Measurements from ENCODE around the gene HPCAL4. TPM values are rescaled to one million over a fixed set of nuclear protein-coding genes. Genes with fewer than 3 reads are reported as not detected.
A peak's percentile ranks its signal among the peaks of the same experiment; 100 is the strongest.

The HPCAL4 gene
- polyA plus RNA-seq, 1 donor from 2014 or later, result 0.29 TPM

GRCh38 chr1:39692152-39693074, 1.2 kb upstream of the HPCAL4 start:
- peaks cover 48% of the 10 kb centered on the region for H3K27me3 Mint-ChIP-seq
- H3K4me3 Mint-ChIP-seq, result peak overlapping the region; percentile 44 to 62 (median 52)
- H3K27ac Mint-ChIP-seq, result no peak overlapping the region
- no peaks in the 10 kb centered on the region for H3K9me3 Mint-ChIP-seq
- peaks cover 0 to 7% (median 0%) of the 10 kb centered on the region in 3 donors for H3K4me1 Mint-ChIP-seq
- H3K36me3 Mint-ChIP-seq, result no peaks in the 10 kb centered on the region

DNA sequence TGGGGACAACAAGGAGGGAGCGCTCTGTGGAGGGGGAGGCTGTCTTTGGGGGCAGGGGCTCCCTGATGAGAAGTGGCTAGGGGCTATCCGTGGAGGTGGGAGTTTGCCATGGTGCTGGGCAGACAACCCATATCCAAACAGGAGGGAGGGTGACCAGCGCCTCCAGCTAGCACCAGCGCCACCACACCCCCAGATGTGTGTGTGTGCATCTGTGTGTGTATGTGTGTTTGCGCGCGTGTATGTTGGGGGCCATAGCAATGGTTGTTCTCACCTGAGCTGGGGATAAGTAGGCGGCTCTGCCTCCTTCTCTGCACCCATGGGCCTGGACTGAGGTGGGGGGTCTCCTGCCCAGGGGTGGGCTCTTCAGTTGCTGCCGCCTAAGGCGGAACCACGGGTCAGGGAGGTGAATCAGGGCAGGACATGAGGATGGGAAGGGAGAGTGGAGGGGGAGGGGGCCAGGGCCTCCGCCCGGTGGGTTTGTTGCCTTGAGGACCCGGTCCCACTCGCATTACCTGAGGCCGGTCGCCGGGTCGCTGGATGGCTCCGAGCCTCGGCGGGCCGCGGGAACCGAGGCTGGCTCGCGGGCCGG, 345 bp downstream of the HPCAL4 start:
- Mint-ChIP-seq H3K9me3 (no peaks in the 10 kb centered on the region), H3K27ac (no peak overlapping the region), H3K36me3 (no peaks in the 10 kb centered on the region), H3K4me3 (peak overlapping the region in 3 of 4 donors; percentile 62 to 89 (median 67)), H3K27me3 (peaks cover 56% of the 10 kb centered on the region), H3K4me1 (peaks cover 0 to 7% (median 0%) of the 10 kb centered on the region in 3 donors)

- Mint-ChIP-seq H3K4me1 (peaks cover 0 to 7% (median 0%) of the 10 kb centered on the region in 3 donors), H3K9me3 (no peaks in the 10 kb centered on the region), H3K36me3 (no peaks in the 10 kb centered on the region), H3K27ac (no peak overlapping the region), H3K27me3 (peaks cover 55% of the 10 kb centered on the region), H3K4me3 (peak overlapping the region in 3 of 4 donors; percentile 8 to 14 (median 9))
Observed at GRCh38 chr1:39690225-39690624, 1.0 kb downstream of the HPCAL4 start.

DNA sequence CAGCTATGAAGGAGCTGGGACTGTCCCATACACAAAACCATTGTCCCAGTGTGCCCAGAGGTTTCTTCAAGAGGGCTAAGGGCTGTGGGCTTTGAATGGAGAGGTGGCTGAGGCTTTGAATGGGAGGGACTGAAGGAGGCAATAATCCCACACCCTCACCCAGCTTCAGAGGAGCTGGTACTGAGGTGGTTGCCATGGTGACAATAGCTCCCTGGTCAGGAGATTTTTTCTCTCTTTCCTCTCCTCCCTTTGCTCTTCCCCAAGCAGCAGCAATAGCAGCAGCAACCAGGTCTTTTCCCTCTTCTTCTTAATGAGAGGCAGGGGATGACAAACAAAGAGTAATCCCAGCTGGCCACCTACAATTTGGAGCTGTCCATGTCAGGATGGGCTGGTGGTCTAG, 1.6 kb downstream of the HPCAL4 start:
- H3K4me3 Mint-ChIP-seq, result no peak overlapping the region
- no peaks in the 10 kb centered on the region for H3K36me3 Mint-ChIP-seq
- H3K9me3 Mint-ChIP-seq, result no peaks in the 10 kb centered on the region
- H3K27me3 Mint-ChIP-seq, result peaks cover 57% of the 10 kb centered on the region
- H3K27ac Mint-ChIP-seq, result no peak overlapping the region
- peaks cover 0 to 9% (median 0%) of the 10 kb centered on the region in 3 donors for H3K4me1 Mint-ChIP-seq

GRCh38 chr1:39689214-39689613, 2.0 kb downstream of the HPCAL4 start:
- Mint-ChIP-seq H3K27ac (no peak overlapping the region), H3K27me3 (peaks cover 59% of the 10 kb centered on the region), H3K4me3 (no peak overlapping the region), H3K9me3 (no peaks in the 10 kb centered on the region), H3K4me1 (peaks cover 0 to 9% (median 0%) of the 10 kb centered on the region in 3 donors), H3K36me3 (no peaks in the 10 kb centered on the region)

DNA sequence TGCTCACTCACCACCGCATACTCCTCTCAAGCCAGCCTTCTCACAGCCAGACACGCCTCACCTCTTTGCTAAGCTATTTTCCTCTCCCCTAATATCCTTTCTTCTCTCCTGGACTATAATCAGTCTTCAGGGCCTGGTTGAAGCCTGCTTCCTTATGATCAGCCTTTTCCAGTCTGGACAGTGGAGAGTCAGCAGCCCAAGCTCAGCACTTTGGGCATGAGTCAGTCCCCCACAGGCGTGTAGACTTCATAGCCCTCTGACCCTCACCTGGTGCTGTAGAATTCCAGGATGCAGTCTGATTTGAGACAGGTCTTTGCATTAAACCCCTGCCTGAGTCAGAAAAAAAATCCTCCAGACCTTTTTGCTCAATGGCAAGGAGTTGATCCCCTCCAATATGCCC, 2.5 kb downstream of the HPCAL4 start:
- Mint-ChIP-seq H3K4me1 (peaks cover 0 to 9% (median 0%) of the 10 kb centered on the region in 3 donors), H3K27ac (no peak overlapping the region), H3K4me3 (no peak overlapping the region), H3K27me3 (peaks cover 59% of the 10 kb centered on the region), H3K9me3 (no peaks in the 10 kb centered on the region), H3K36me3 (no peaks in the 10 kb centered on the region)

DNA sequence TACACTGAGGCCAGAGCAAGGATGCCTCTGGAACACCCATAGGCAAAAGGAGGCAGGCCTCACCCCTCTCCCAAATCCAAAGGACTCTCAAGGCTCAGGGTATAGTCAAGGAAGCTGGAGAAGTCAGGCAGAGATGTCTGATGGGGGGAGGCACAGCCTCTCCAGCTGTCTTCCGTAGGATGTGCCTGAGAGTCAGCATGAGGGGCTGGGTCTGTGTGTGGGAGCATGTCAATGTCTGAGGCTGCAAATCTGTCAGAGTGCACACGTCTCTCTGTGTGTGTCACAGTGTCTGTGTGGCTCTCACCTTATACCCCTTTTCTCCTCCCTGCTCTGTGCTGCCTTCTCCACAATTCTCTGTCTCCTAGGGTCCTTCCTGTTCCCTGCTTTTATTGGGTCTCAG, 4.0 kb downstream of the HPCAL4 start:
- Mint-ChIP-seq H3K27me3 (peaks cover 58% of the 10 kb centered on the region), H3K36me3 (no peaks in the 10 kb centered on the region), H3K9me3 (no peaks in the 10 kb centered on the region), H3K27ac (no peak overlapping the region), H3K4me3 (no peak overlapping the region), H3K4me1 (peaks cover 0 to 8% (median 0%) of the 10 kb centered on the region in 3 donors)

- Mint-ChIP-seq H3K27ac (no peak overlapping the region), H3K9me3 (peaks cover 0 to 2% (median 0%) of the 10 kb centered on the region in 3 donors), H3K27me3 (peaks cover 48% of the 10 kb centered on the region), H3K4me1 (peaks cover 0 to 2% (median 0%) of the 10 kb centered on the region in 3 donors), H3K4me3 (no peak overlapping the region), H3K36me3 (no peaks in the 10 kb centered on the region)
Observed at GRCh38 chr1:39685071-39685470, 6.2 kb downstream of the HPCAL4 start.

DNA sequence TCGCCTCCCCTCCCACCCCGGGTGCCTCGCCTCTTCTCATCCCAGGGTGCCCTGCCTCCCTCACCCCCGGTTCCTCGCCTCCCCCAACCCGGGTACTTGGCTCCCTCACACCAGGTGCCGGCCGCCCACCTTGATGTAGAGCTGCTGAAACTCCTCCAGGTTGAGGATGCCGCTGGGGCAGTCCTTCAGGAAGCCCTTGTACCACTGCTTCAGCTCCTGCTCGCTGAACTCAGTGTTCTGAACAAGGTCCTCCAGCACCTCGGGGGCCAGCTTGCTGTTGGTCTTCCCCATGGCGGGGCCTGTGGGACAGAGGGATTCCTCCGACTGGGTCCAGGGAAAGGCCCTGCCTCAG, 6.9 kb downstream of the HPCAL4 start:
- no peak overlapping the region for H3K4me3 Mint-ChIP-seq
- peaks cover 0 to 2% (median 0%) of the 10 kb centered on the region in 3 donors for H3K4me1 Mint-ChIP-seq
- H3K27ac Mint-ChIP-seq, result no peak overlapping the region
- peaks cover 0 to 2% (median 0%) of the 10 kb centered on the region in 3 donors for H3K9me3 Mint-ChIP-seq
- H3K27me3 Mint-ChIP-seq, result peaks cover 43% of the 10 kb centered on the region
- H3K36me3 Mint-ChIP-seq, result no peaks in the 10 kb centered on the region

DNA sequence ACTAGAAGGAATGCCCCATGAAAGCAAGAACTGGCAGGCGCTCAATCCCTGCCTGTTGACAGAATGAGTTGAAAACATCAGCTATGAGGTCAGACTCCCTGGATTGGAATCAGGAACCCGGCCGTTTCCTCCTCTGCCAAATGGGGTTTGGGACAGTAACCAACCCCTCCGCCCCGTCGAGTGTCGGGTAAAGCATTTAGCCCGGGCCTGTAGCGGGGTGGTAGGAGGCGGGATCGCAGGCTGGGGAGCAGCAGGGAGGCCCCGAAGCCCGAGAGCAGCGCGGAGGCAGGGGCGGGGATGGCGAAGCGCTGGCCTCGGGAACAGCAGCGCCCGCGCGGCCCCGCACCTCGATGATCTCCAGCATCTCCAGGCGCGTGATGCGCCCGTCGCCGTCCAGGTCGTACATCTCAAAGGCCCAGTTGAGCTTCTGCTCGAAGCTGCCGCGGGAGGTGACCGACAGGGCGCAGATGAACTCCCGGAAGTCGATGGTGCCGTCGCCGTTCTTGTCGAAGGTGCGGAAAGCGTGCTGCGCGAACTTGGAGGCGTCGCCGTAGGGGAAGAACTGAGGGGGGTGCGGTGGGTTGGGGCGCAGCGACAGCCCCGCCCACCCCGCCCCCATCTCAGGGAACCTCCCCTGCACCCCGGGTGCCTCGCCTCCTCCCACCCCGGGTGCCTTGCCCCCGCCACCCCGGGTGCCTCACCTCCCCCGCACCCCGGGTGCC, 7.5 kb downstream of the HPCAL4 start:
- H3K27me3 Mint-ChIP-seq, result peaks cover 40% of the 10 kb centered on the region
- peaks cover 0 to 2% (median 0%) of the 10 kb centered on the region in 3 donors for H3K9me3 Mint-ChIP-seq
- H3K4me3 Mint-ChIP-seq, result no peak overlapping the region
- no peaks in the 10 kb centered on the region for H3K36me3 Mint-ChIP-seq
- H3K27ac Mint-ChIP-seq, result no peak overlapping the region
- H3K4me1 Mint-ChIP-seq, result peaks cover 0 to 2% (median 0%) of the 10 kb centered on the region in 3 donors

DNA sequence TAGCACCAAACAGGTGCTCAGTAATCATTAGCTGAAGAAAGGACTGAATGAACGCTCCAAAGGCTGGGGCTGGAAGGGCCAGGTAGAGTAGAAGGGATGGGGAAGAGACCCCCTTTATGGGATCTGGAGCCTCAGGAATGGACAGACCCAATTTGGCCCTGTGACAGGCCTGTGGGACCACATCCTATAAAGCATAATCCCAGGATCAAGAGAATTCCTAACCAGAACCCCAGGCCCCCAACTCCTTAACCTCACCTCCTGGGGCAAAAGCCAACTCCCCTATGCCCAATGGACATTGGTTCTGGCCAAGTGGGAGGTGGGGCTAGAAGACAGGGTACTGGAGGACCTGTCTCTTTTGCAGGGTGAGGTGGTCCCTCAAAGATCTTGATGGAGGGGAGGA, 9.2 kb downstream of the HPCAL4 start:
- Mint-ChIP-seq H3K27me3 (peaks cover 30% of the 10 kb centered on the region), H3K4me1 (peaks cover 0 to 2% (median 0%) of the 10 kb centered on the region in 3 donors), H3K9me3 (peaks cover 0 to 2% (median 0%) of the 10 kb centered on the region in 3 donors), H3K36me3 (no peaks in the 10 kb centered on the region), H3K27ac (no peak overlapping the region), H3K4me3 (no peak overlapping the region)

DNA sequence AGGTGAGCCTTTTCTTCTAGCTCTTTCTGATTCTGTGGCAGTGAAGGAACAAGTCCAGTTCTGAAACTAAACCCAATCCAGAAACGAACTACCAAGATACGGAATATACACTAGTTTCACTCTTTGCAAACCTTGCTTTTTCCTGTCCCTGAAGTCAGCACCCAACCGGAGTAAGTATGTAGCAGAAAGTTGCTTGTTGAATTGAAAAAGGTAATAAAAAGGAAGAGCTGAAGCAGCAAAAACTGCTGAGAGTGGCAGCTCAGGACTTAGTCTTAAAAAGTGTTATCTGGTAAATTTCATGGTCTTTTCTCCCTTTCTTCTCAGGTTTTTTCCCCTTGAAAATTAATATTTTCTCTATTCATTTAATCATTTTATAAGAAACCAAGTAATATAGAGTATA, 9.9 kb downstream of the HPCAL4 start:
- H3K27me3 Mint-ChIP-seq, result peaks cover 27% of the 10 kb centered on the region
- peaks cover 0 to 2% (median 0%) of the 10 kb centered on the region in 3 donors for H3K4me1 Mint-ChIP-seq
- peaks cover 0 to 2% (median 0%) of the 10 kb centered on the region in 3 donors for H3K9me3 Mint-ChIP-seq
- H3K4me3 Mint-ChIP-seq, result no peak overlapping the region
- H3K36me3 Mint-ChIP-seq, result no peaks in the 10 kb centered on the region
- H3K27ac Mint-ChIP-seq, result no peak overlapping the region

- no peak overlapping the region for H3K4me3 Mint-ChIP-seq
- no peaks in the 10 kb centered on the region for H3K36me3 Mint-ChIP-seq
- H3K9me3 Mint-ChIP-seq, result peaks cover 0 to 2% (median 0%) of the 10 kb centered on the region in 3 donors
- no peak overlapping the region for H3K27ac Mint-ChIP-seq
- peaks cover 0 to 2% (median 0%) of the 10 kb centered on the region in 3 donors for H3K4me1 Mint-ChIP-seq
- H3K27me3 Mint-ChIP-seq, result peaks cover 24% of the 10 kb centered on the region
Observed at GRCh38 chr1:39680751-39681150, 10.5 kb downstream of the HPCAL4 start.

- peaks cover 0 to 2% (median 0%) of the 10 kb centered on the region in 3 donors for H3K9me3 Mint-ChIP-seq
- H3K36me3 Mint-ChIP-seq, result no peaks in the 10 kb centered on the region
- no peak overlapping the region for H3K27ac Mint-ChIP-seq
- H3K27me3 Mint-ChIP-seq, result peaks cover 18% of the 10 kb centered on the region
- no peak overlapping the region for H3K4me3 Mint-ChIP-seq
- peaks cover 0 to 2% (median 0%) of the 10 kb centered on the region in 3 donors for H3K4me1 Mint-ChIP-seq
Observed at GRCh38 chr1:39679821-39680220, 11.4 kb downstream of the HPCAL4 start.

DNA sequence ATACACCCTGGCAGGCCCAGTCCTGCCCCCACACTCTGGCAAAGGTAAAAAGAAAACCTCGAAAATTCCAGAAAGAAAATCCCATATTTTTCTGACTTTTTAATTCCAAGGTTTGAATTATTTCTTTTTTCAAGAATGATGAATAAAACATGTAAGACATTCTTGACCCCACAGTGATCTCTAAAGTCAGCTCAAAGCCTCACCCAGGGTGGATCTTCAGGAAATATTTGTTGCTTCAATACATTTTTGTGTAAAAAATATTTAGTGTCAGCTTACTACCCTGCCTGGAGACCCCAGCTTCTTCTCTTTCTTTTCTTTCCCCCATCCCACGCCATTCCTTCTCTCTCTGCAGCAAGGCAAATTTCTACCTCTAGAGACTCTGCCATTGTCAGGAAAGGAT, 12.3 kb downstream of the HPCAL4 start:
- peaks cover 0 to 2% (median 0%) of the 10 kb centered on the region in 3 donors for H3K9me3 Mint-ChIP-seq
- H3K4me1 Mint-ChIP-seq, result peaks cover 0 to 2% (median 0%) of the 10 kb centered on the region in 3 donors
- H3K27ac Mint-ChIP-seq, result no peak overlapping the region
- no peak overlapping the region for H3K4me3 Mint-ChIP-seq
- no peaks in the 10 kb centered on the region for H3K36me3 Mint-ChIP-seq
- peaks cover 14% of the 10 kb centered on the region for H3K27me3 Mint-ChIP-seq

Measured in IgD-negative memory B cell (primary cell).